RWPE1 (cell line): ENCODE results near the gene RELL1.
A peak's percentile ranks its signal among the peaks of the same experiment; 100 is the strongest.

ENCODE experiments used
- CTCF ChIA-PET: fragments of 350-600 bp; sonication (Branson Sonifier 250); formaldehyde crosslinking; extraction: SDS; loops from one replicate; lab custom pipeline; 2021; lab: Yijun Ruan, JAX
- POLR2A ChIA-PET: fragments of 400-600 bp; formaldehyde crosslinking; extraction: SDS; loops from one replicate; lab custom pipeline; 2020; ENCODE audit warnings: antibody characterized with exemption; ENCODE audit not compliant: low non-redundant PET; lab: Yijun Ruan, JAX
- DNase-seq: peaks from one replicate; pipeline ENCODE4 v3.0.0; 2012; ENCODE audit warnings: low spot score
- H3K27ac ChIP-seq: fragments of 450-650 bp; 2 replicates; pipeline ENCODE4 v1.5.1; 2017
- TF ChIP-seq, protein P1 (sequence below): fragments of 450-650 bp; conservative IDR thresholded peaks from 2 replicates; pipeline ENCODE4 v1.5.1; 2017; ENCODE audit warnings: low read depth, mild to moderate bottlenecking

The RELL1 gene

DNA sequence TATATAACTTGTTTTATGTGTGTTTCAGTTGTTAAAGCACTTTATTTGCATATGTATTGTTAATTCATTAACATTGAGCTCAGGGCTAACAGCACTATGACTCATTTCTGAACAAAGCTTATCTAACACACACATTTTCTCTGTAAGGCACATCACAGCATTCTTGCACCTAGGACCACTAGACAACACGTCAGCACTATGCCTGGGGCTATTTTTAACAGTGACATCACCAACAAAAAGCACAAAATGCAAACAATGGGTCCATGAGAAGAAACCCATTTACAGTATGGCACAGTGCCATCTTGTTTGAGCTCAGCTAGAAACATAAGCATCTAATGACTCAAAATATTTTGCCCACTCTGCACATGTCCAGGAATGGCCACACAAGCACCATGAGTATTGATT lies 124.4 kb downstream of the RELL1 start:
- no peak overlapping the region for H3K27ac ChIP-seq
- peak; percentile 33 for DNase-seq
- ChIA-PET CTCF (no interaction called here), POLR2A (no interaction called here)
- TF ChIP-seq, protein P1, sequence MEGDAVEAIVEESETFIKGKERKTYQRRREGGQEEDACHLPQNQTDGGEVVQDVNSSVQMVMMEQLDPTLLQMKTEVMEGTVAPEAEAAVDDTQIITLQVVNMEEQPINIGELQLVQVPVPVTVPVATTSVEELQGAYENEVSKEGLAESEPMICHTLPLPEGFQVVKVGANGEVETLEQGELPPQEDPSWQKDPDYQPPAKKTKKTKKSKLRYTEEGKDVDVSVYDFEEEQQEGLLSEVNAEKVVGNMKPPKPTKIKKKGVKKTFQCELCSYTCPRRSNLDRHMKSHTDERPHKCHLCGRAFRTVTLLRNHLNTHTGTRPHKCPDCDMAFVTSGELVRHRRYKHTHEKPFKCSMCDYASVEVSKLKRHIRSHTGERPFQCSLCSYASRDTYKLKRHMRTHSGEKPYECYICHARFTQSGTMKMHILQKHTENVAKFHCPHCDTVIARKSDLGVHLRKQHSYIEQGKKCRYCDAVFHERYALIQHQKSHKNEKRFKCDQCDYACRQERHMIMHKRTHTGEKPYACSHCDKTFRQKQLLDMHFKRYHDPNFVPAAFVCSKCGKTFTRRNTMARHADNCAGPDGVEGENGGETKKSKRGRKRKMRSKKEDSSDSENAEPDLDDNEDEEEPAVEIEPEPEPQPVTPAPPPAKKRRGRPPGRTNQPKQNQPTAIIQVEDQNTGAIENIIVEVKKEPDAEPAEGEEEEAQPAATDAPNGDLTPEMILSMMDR = no peak

DNA sequence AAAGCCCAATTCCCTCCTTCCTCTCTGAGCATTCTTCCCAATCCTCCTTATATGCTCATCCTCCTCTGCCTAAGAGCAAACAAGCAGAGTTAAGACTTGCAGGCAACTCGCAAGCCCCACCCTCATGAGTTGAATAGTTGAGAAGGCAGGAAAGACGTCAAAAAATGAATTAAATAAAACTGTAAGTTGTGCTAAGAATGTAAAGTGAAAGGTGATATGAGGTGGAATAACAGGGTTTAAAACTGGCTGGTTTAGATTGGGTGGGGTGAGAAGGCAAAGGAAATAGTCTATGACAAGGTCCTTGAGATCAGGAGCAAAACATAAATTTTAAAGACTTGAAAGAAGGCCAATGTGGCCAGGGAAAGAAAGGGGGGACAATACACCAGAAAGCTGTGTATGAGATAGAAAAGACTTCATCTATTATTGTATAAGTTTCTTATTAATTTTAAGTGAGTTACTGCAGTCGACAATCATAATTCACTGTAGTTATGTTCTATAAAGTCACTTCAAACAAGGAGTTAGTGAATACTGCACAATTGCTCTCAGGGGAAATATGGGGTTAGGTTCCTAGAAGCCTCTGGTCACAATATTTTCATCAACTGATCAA lies 124.9 kb downstream of the RELL1 start:
- TF ChIP-seq, protein P1 = no peak
- no peak overlapping the region for H3K27ac ChIP-seq
- no peak for DNase-seq
- POLR2A ChIA-PET = no interaction called here
- CTCF ChIA-PET = interaction anchor here (0.7 kb wide), 1 partner anchor 172 kb away, joined by 3 read pairs; no protein-coding TSS in a partner anchor
